HEK293 (cell line): ENCODE data around the gene OSBPL10.

Source experiments
- CTCF ChIA-PET: fragments of 350-600 bp; formaldehyde crosslinking; extraction: SDS; loops from one replicate; lab custom pipeline; 2021; ENCODE audit warnings: antibody characterized with exemption; lab: Yijun Ruan, JAX
- POLR2A ChIA-PET: fragments of 300-600 bp; formaldehyde crosslinking; extraction: SDS; loops from one replicate; lab custom pipeline; 2020; ENCODE audit warnings: antibody characterized with exemption, inconsistent platforms; lab: Yijun Ruan, JAX
- H3K27ac ChIP-seq: fragments of 200-500 bp; sonication (Bioruptor generic); 2 replicates; pipeline ENCODE4 v1.5.1; 2014; ENCODE audit warnings: low read depth, low read length, control low read depth, inconsistent platforms; ENCODE audit errors: extremely low read depth
- H3K36me3 ChIP-seq, 2 experiments: fragments of 200-500 bp in 1 of 2; sonication (Bioruptor generic) in 1 of 2; 1 replicate in 1 of 2; 2 replicates in 1 of 2; pipeline ENCODE4 v1.5.1; 2014 to 2017; ENCODE audit warnings: inconsistent platforms in 2 of 2, low read length in 2 of 2; ENCODE audit not compliant: control insufficient read depth in 2 of 2, insufficient read depth in 1 of 2
- H3K4me1 ChIP-seq: fragments of 200-500 bp; sonication (Bioruptor generic); 2 replicates; pipeline ENCODE4 v1.5.1; 2014; ENCODE audit warnings: mild to moderate bottlenecking, low read length, inconsistent platforms; ENCODE audit not compliant: control insufficient read depth, insufficient read depth
- H3K4me3 ChIP-seq: 2 replicates; pipeline ENCODE4 v1.5.1; 2011; ENCODE audit warnings: low read depth, mild to moderate bottlenecking, control low read depth, low read length, moderate library complexity
- H3K9me3 ChIP-seq: fragments of 200-500 bp; sonication (Bioruptor generic); 2 replicates; pipeline ENCODE4 v1.5.1; 2014; ENCODE audit warnings: low read depth, low read length, inconsistent platforms; ENCODE audit not compliant: control insufficient read depth, insufficient read depth
- AEBP2 ChIP-seq: fragments of 450-650 bp; formaldehyde crosslinking; IDR thresholded peaks from 2 replicates; pipeline ENCODE4 v1.5.1; 2016; ENCODE audit warnings: missing biosample characterization, missing genetic modification characterization, borderline replicate concordance
- BCL11B ChIP-seq: fragments of 450-650 bp; formaldehyde crosslinking; IDR thresholded peaks from 2 replicates; pipeline ENCODE4 v1.5.1; 2016; ENCODE audit warnings: low read depth, missing biosample characterization, missing genetic modification characterization
- EGR2 ChIP-seq: fragments of 450-650 bp; formaldehyde crosslinking; IDR thresholded peaks from 2 replicates; pipeline ENCODE4 v1.5.1; 2016; ENCODE audit warnings: low read depth, missing biosample characterization, missing genetic modification characterization
- HOXC10 ChIP-seq: sonication (generic); formaldehyde crosslinking; IDR thresholded peaks from 2 replicates; pipeline ENCODE4 v1.8.1; 2023; ENCODE audit warnings: mild to moderate bottlenecking, missing genetic modification reagents
- KLF17 ChIP-seq: fragments of 450-650 bp; formaldehyde crosslinking; IDR thresholded peaks from 2 replicates; pipeline ENCODE4 v1.5.1; 2016; ENCODE audit warnings: missing biosample characterization, missing genetic modification characterization
- KLF8 ChIP-seq: fragments of 450-650 bp; formaldehyde crosslinking; IDR thresholded peaks from 2 replicates; pipeline ENCODE4 v1.5.1; 2016; ENCODE audit warnings: missing biosample characterization, missing genetic modification characterization
- OVOL3 ChIP-seq: fragments of 450-650 bp; formaldehyde crosslinking; IDR thresholded peaks from 2 replicates; pipeline ENCODE4 v1.5.1; 2016; ENCODE audit warnings: missing biosample characterization, missing genetic modification characterization
- PATZ1 ChIP-seq: fragments of 450-650 bp; formaldehyde crosslinking; IDR thresholded peaks from 2 replicates; pipeline ENCODE4 v1.5.1; 2016; ENCODE audit warnings: missing biosample characterization, missing genetic modification characterization
- PRDM1 ChIP-seq: fragments of 450-650 bp; formaldehyde crosslinking; IDR thresholded peaks from 2 replicates; pipeline ENCODE4; 2016; ENCODE audit warnings: missing biosample characterization, missing genetic modification characterization
- ZFP69B ChIP-seq: fragments of 450-650 bp; formaldehyde crosslinking; IDR thresholded peaks from 2 replicates; pipeline ENCODE4 v1.5.1; 2016; ENCODE audit warnings: missing biosample characterization, missing genetic modification characterization
- ZNF148 ChIP-seq: fragments of 450-650 bp; formaldehyde crosslinking; IDR thresholded peaks from 2 replicates; pipeline ENCODE4 v1.5.0; 2017; ENCODE audit warnings: missing biosample characterization, missing genetic modification characterization, borderline replicate concordance
- ZNF169 ChIP-seq: fragments of 450-650 bp; formaldehyde crosslinking; IDR thresholded peaks from 2 replicates; pipeline ENCODE4 v1.5.1; 2016; ENCODE audit warnings: missing biosample characterization, missing genetic modification characterization
- ZNF19 ChIP-seq: fragments of 450-650 bp; formaldehyde crosslinking; IDR thresholded peaks from 2 replicates; pipeline ENCODE4; 2016; ENCODE audit warnings: missing biosample characterization, missing genetic modification characterization, low read depth
- ZNF529 ChIP-seq: fragments of 450-650 bp; formaldehyde crosslinking; IDR thresholded peaks from 2 replicates; pipeline ENCODE4 v1.5.1; 2017; ENCODE audit warnings: missing genetic modification characterization, missing biosample characterization; ENCODE audit not compliant: insufficient replicate concordance
- ZNF530 ChIP-seq: fragments of 450-650 bp; formaldehyde crosslinking; IDR thresholded peaks from 2 replicates; pipeline ENCODE4 v1.5.1; 2016; ENCODE audit warnings: low read depth, missing biosample characterization, missing genetic modification characterization
- ZNF621 ChIP-seq: fragments of 450-650 bp; formaldehyde crosslinking; IDR thresholded peaks from 2 replicates; pipeline ENCODE4 v1.5.1; 2017; ENCODE audit warnings: missing biosample characterization, missing genetic modification characterization
- ZNF654 ChIP-seq: fragments of 450-650 bp; formaldehyde crosslinking; IDR thresholded peaks from 2 replicates; pipeline ENCODE4 v1.5.1; 2016; ENCODE audit warnings: low read depth, missing biosample characterization, missing genetic modification characterization
- ZNF677 ChIP-seq: fragments of 450-650 bp; IDR thresholded peaks from 2 replicates; pipeline ENCODE4 v1.5.0; 2018; ENCODE audit warnings: missing biosample characterization, mild to moderate bottlenecking, missing genetic modification characterization, moderate library complexity
- ZNF747 ChIP-seq: fragments of 450-650 bp; formaldehyde crosslinking; IDR thresholded peaks from 2 replicates; pipeline ENCODE4 v1.5.1; 2016; ENCODE audit warnings: missing biosample characterization, missing genetic modification characterization
- ZSCAN18 ChIP-seq: fragments of 450-650 bp; formaldehyde crosslinking; IDR thresholded peaks from 2 replicates; pipeline ENCODE4 v1.5.1; 2016; ENCODE audit warnings: missing biosample characterization, missing genetic modification characterization
- ZSCAN30 ChIP-seq: fragments of 450-650 bp; IDR thresholded peaks from 2 replicates; pipeline ENCODE4 v1.5.1; 2018; ENCODE audit warnings: missing biosample characterization, mild to moderate bottlenecking, missing genetic modification characterization, moderate library complexity

OSBPL10 gene

GRCh38 chr3:31900583-31900982, 80.5 kb downstream of the OSBPL10 start:
- no peak overlapping the region for H3K27ac ChIP-seq
- no peaks in the 10 kb centered on the region for H3K36me3 ChIP-seq
- H3K4me3 ChIP-seq, result no peak overlapping the region
- no peaks in the 10 kb centered on the region for H3K4me1 ChIP-seq
- ChIA-PET CTCF (no interaction called here), POLR2A (no interaction called here)
- H3K9me3 ChIP-seq, result no peaks in the 10 kb centered on the region
- TF ChIP-seq ZNF747 (tag by site-specific recombination), result no peak

- no peak overlapping the region for H3K4me3 ChIP-seq
- no peaks in the 10 kb centered on the region for H3K36me3 ChIP-seq
- no peaks in the 10 kb centered on the region for H3K4me1 ChIP-seq
- CTCF ChIA-PET, result interaction anchor here (0.6 kb wide), 1 partner anchor 773 kb away, joined by 3 read pairs; no protein-coding TSS in a partner anchor
- POLR2A ChIA-PET, result no interaction called here
- H3K27ac ChIP-seq, result no peak overlapping the region
- H3K9me3 ChIP-seq, result no peaks in the 10 kb centered on the region
- no peak for TF ChIP-seq HOXC10
- TF ChIP-seq EGR2, result no peak
- TF ChIP-seq ZNF169, result no peak
- TF ChIP-seq PRDM1 (tag by site-specific recombination), result no peak
- TF ChIP-seq ZNF529, result no peak
Observed at GRCh38 chr3:31896648-31897433, 84.2 kb downstream of the OSBPL10 start.

- Histone ChIP-seq H3K27ac (no peak overlapping the region), H3K4me1 (no peaks in the 10 kb centered on the region), H3K36me3 (no peaks in the 10 kb centered on the region), H3K9me3 (no peaks in the 10 kb centered on the region), H3K4me3 (no peak overlapping the region)
- CTCF ChIA-PET, result no interaction called here
- POLR2A ChIA-PET, result no interaction called here
- TF ChIP-seq ZNF677 (tag by site-specific recombination) (no peak), ZNF621 (tag by site-specific recombination) (no peak), ZNF148 (no peak), KLF17 (no peak), ZNF169 (no peak), ZNF530 (tag by site-specific recombination) (no peak)
Observed at GRCh38 chr3:31896026-31896425, 85.0 kb downstream of the OSBPL10 start.

- Histone ChIP-seq H3K4me1 (no peaks in the 10 kb centered on the region), H3K9me3 (no peaks in the 10 kb centered on the region), H3K27ac (no peak overlapping the region), H3K36me3 (no peaks in the 10 kb centered on the region), H3K4me3 (no peak overlapping the region)
- CTCF ChIA-PET, result no interaction called here
- POLR2A ChIA-PET, result no interaction called here
- TF ChIP-seq PATZ1 (no peak), AEBP2 (no peak), OVOL3 (tag by site-specific recombination) (no peak), KLF8 (tag by site-specific recombination) (no peak), ZNF19 (tag by site-specific recombination) (no peak), ZFP69B (tag by site-specific recombination) (no peak), ZNF654 (tag by site-specific recombination) (no peak), ZSCAN18 (tag by site-specific recombination) (no peak), BCL11B (tag by site-specific recombination) (no peak), ZSCAN30 (tag by site-specific recombination) (no peak)
Observed at GRCh38 chr3:31895471-31895870, 85.6 kb downstream of the OSBPL10 start.
